Measurements from ENCODE around the gene BPIFB3.

GRCh38 chr20:33079259-33079658 lies 25.6 kb downstream of the BPIFB3 start, which contains the start of gene BPIFB4:
- TF ChIP-seq YY1 (IDR thresholded peaks at IDR 0.05; ENCODE audit: insufficient read depth, insufficient read length): no peak
- TF ChIP-seq ZNF274 (IDR thresholded peaks at IDR 0.05; ENCODE audit: low read depth, low read length): no peak

Measured in NT2/D1 (cell line).